Gastrocnemius medialis (tissue), 4 donors: Measurements from ENCODE around the gene GALNT11. TPM values are rescaled to one million over a fixed set of nuclear protein-coding genes. Genes with fewer than 3 reads are reported as not detected.

Experiments
- ATAC-seq, 2 donors: fragments of 150-250 bp; one replicate each; pipeline ENCODE4 v1.9.1; 2016
- DNase-seq, 2 donors: peaks; one replicate each; pipeline ENCODE4 v3.0.0-alpha.2; 2019
- H3K27ac ChIP-seq, 4 donors: fragments of 200-600 bp; sonication (generic); 1 replicate in 1 of 4; 2 replicates in 3 of 4; pipeline ENCODE4 v1.5.1; 2016 to 2018; ENCODE audit warnings: mild to moderate bottlenecking in 2 of 4, moderate library complexity in 1 of 4
- H3K27me3 ChIP-seq, 3 donors: fragments of 200-600 bp; sonication (generic) in 2 of 3; 1 replicate in 1 of 3; 2 replicates in 2 of 3; pipeline versions ENCODE4 v1.5.1 to v1.6.0; 2016 to 2019; ENCODE audit warnings: mild to moderate bottlenecking in 1 of 3, moderate library complexity in 1 of 3
- H3K36me3 ChIP-seq, 2 donors: fragments of 200-600 bp; sonication (generic) in 1 of 2; one replicate each; pipeline ENCODE4 v1.5.1; 2017 to 2018
- H3K4me1 ChIP-seq, 2 donors: fragments of 200-600 bp; sonication (generic) in 1 of 2; one replicate each; pipeline ENCODE4 v1.5.1; 2016 to 2017; ENCODE audit warnings: mild to moderate bottlenecking in 2 of 2
- H3K4me3 ChIP-seq, 4 donors: fragments of 200-600 bp; sonication (generic) in 3 of 4; 1 replicate in 1 of 4; 2 replicates in 3 of 4; pipeline ENCODE4 v1.5.1; 2016 to 2019; ENCODE audit warnings: mild to moderate bottlenecking in 2 of 4
- H3K9me3 ChIP-seq, 3 donors: fragments of 200-600 bp; sonication (generic) in 2 of 3; 1 replicate in 1 of 3; 2 replicates in 2 of 3; pipeline ENCODE4 v1.5.1; 2016 to 2019
- CTCF ChIP-seq, 5 experiments: fragments of 450-650 bp in 3 of 5; fragments of 200-600 bp in 2 of 5; sonication (generic) in 2 of 5; IDR thresholded peaks in 4 of 5; conservative IDR thresholded peaks in 1 of 5; 1 replicate in 4 of 5; 2 replicates in 1 of 5; pipeline ENCODE4 v1.5.1; 2016 to 2019; ENCODE audit warnings: antibody characterized with exemption in 5 of 5, mild to moderate bottlenecking in 3 of 5, moderate library complexity in 3 of 5
- POLR2A ChIP-seq, 2 donors: fragments of 450-650 bp; IDR thresholded peaks; one replicate each; pipeline ENCODE4 v1.6.1; 2017; ENCODE audit warnings: antibody characterized with exemption in 2 of 2, mild to moderate bottlenecking in 2 of 2, moderate library complexity in 2 of 2
- in situ Hi-C, 4 donors: fragments of 200-750 bp; cut with MboI; loops; one replicate each; pipeline versions ENCODE4 v1.15.0 to v1.8.0; 2017; ENCODE audit warnings: low sequenced_read_pairs in 4 of 4
- intact Hi-C: fragments of 100-400 bp; cut with DNase I; formaldehyde crosslinking; loops from one replicate; pipeline ENCODE4 v1.15.1; 2023; ENCODE audit warnings: low total_unique reads
- total RNA-seq, 4 donors: library from RNA; depleted of rRNA; stranded (reverse); fragments of >200 nt; gene quantifications; one replicate each; pipeline versions ENCODE4 v1.1.0 to v1.2.3, GENCODE V29; 2016

GALNT11 gene
- total RNA-seq, 4 donors from 2014 or later = 16.3 to 49.1 (median 20.1) TPM

GRCh38 chr7:152046531-152046930 is 21.1 kb downstream of the GALNT11 start:
- TF ChIP-seq POLR2A (IDR thresholded peaks at IDR 0.05) (no peak), CTCF (IDR thresholded peaks at IDR 0.05 in 4 of 5, conservative IDR thresholded peaks at IDR 0.05 in 1 of 5) (no peak)
- Histone ChIP-seq H3K4me1 (peaks cover 11 to 21% of the 10 kb centered on the region in 2 donors), H3K36me3 (no peaks in the 10 kb centered on the region), H3K27ac (no peak overlapping the region), H3K4me3 (no peak overlapping the region), H3K27me3 (no peaks in the 10 kb centered on the region), H3K9me3 (no peaks in the 10 kb centered on the region)
- intact Hi-C loops = no loop called here
- ATAC-seq (no peak), DNase-seq (no peak)
- in situ Hi-C loops = no loop called here

- no peaks in the 10 kb centered on the region for H3K9me3 ChIP-seq
- no peak for TF ChIP-seq POLR2A (IDR thresholded peaks at IDR 0.05)
- no peak for TF ChIP-seq CTCF (IDR thresholded peaks at IDR 0.05 in 4 of 5, conservative IDR thresholded peaks at IDR 0.05 in 1 of 5)
- H3K27me3 ChIP-seq = no peaks in the 10 kb centered on the region
- H3K4me1 ChIP-seq = peaks cover 7 to 16% of the 10 kb centered on the region in 2 donors
- no peak overlapping the region for H3K27ac ChIP-seq
- intact Hi-C loops (no loop called here), in situ Hi-C loops (no loop called here)
- no peak for DNase-seq
- no peak for ATAC-seq
- H3K36me3 ChIP-seq = no peaks in the 10 kb centered on the region
- no peak overlapping the region for H3K4me3 ChIP-seq
Observed at GRCh38 chr7:152048051-152048450, 22.6 kb downstream of the GALNT11 start.

- H3K4me1 ChIP-seq = peaks cover 9 to 20% of the 10 kb centered on the region in 2 donors
- H3K4me3 ChIP-seq = no peak overlapping the region
- DNase-seq (no peak), ATAC-seq (no peak)
- in situ Hi-C loops (no loop called here), intact Hi-C loops (no loop called here)
- no peak overlapping the region for H3K27ac ChIP-seq
- H3K9me3 ChIP-seq = no peaks in the 10 kb centered on the region
- TF ChIP-seq POLR2A (IDR thresholded peaks at IDR 0.05) (no peak), CTCF (IDR thresholded peaks at IDR 0.05 in 4 of 5, conservative IDR thresholded peaks at IDR 0.05 in 1 of 5) (no peak)
- H3K36me3 ChIP-seq = no peaks in the 10 kb centered on the region
- H3K27me3 ChIP-seq = no peaks in the 10 kb centered on the region
Observed at GRCh38 chr7:152050547-152050971, 25.1 kb downstream of the GALNT11 start.

GRCh38 chr7:152051968-152052367 is 26.5 kb downstream of the GALNT11 start:
- Histone ChIP-seq H3K27ac (no peak overlapping the region), H3K36me3 (no peaks in the 10 kb centered on the region), H3K27me3 (no peaks in the 10 kb centered on the region), H3K4me1 (peaks cover 9 to 20% of the 10 kb centered on the region in 2 donors), H3K4me3 (no peak overlapping the region), H3K9me3 (no peaks in the 10 kb centered on the region)
- TF ChIP-seq POLR2A (IDR thresholded peaks at IDR 0.05) (no peak), CTCF (IDR thresholded peaks at IDR 0.05 in 4 of 5, conservative IDR thresholded peaks at IDR 0.05 in 1 of 5) (no peak)
- DNase-seq (no peak), ATAC-seq (no peak)
- intact Hi-C loops (no loop called here), in situ Hi-C loops (no loop called here)

- intact Hi-C loops (no loop called here), in situ Hi-C loops (no loop called here)
- Histone ChIP-seq H3K36me3 (no peaks in the 10 kb centered on the region), H3K27ac (no peak overlapping the region), H3K9me3 (no peaks in the 10 kb centered on the region), H3K4me3 (no peak overlapping the region), H3K27me3 (no peaks in the 10 kb centered on the region), H3K4me1 (peaks cover 9 to 27% of the 10 kb centered on the region in 2 donors)
- DNase-seq (no peak), ATAC-seq (no peak)
- TF ChIP-seq CTCF (IDR thresholded peaks at IDR 0.05 in 4 of 5, conservative IDR thresholded peaks at IDR 0.05 in 1 of 5) (no peak), POLR2A (IDR thresholded peaks at IDR 0.05) (no peak)
Observed at GRCh38 chr7:152052771-152053170, 27.3 kb downstream of the GALNT11 start.
